Immature natural killer cell (primary cell): Measurements from ENCODE around the gene STUM. TPM values are rescaled to one million over a fixed set of nuclear protein-coding genes. Genes with fewer than 3 reads are reported as not detected.
A peak's percentile ranks its signal among the peaks of the same experiment; 100 is the strongest.

Source experiments
- DNase-seq, 3 donors: peaks; one replicate each; pipeline ENCODE4 v3.0.0; 2022; ENCODE audit warnings: mixed read lengths in 1 of 3
- H3K27ac Mint-ChIP-seq, 6 donors: one replicate each; pipeline ENCODE4 v1.8.0; 2020; ENCODE audit warnings: mixed read lengths in 6 of 6, mild to moderate bottlenecking in 5 of 6, inconsistent platforms in 4 of 6, moderate library complexity in 3 of 6
- H3K27me3 Mint-ChIP-seq, 3 donors: one replicate each; pipeline ENCODE4 v1.8.0; 2020 to 2021; ENCODE audit warnings: low read depth in 3 of 3, mild to moderate bottlenecking in 3 of 3, mixed read lengths in 3 of 3, moderate library complexity in 3 of 3, inconsistent platforms in 1 of 3
- H3K36me3 Mint-ChIP-seq, 3 donors: one replicate each; pipeline ENCODE4 v1.8.0; 2020; ENCODE audit warnings: mixed read lengths in 3 of 3, inconsistent platforms in 2 of 3, mild to moderate bottlenecking in 2 of 3
- H3K4me1 Mint-ChIP-seq, 2 donors: one replicate each; pipeline ENCODE4 v1.8.0; 2020; ENCODE audit warnings: inconsistent platforms in 2 of 2, mild to moderate bottlenecking in 2 of 2, mixed read lengths in 2 of 2, moderate library complexity in 1 of 2
- H3K4me3 Mint-ChIP-seq, 5 donors: one replicate each; pipeline ENCODE4 v1.8.0; 2020; ENCODE audit warnings: mild to moderate bottlenecking in 5 of 5, mixed read lengths in 5 of 5, inconsistent platforms in 3 of 5, moderate library complexity in 3 of 5
- H3K9me3 Mint-ChIP-seq, 6 donors: one replicate each; pipeline ENCODE4 v1.8.0; 2020; ENCODE audit warnings: mild to moderate bottlenecking in 6 of 6, mixed read lengths in 6 of 6, inconsistent platforms in 4 of 6, moderate library complexity in 3 of 6
- polyA plus RNA-seq, 3 donors: library from polyadenylated mRNA; unstranded; fragments of 300-500 nt; fragmentation: Illumina TruSeq; gene quantifications; one replicate each; pipeline ENCODE4 v1.2.3, GENCODE V29; 2021

STUM gene
- polyA plus RNA-seq, 3 donors from 2014 or later = not detected

GRCh38 chr1:226557424-226557823, 8.9 kb downstream of the STUM start:
- no peak for DNase-seq
- Mint-ChIP-seq H3K27me3 (peaks cover 0 to 10% (median 8%) of the 10 kb centered on the region in 3 donors), H3K36me3 (peaks cover 0 to 3% (median 0%) of the 10 kb centered on the region in 3 donors), H3K27ac (no peak overlapping the region), H3K4me3 (no peak overlapping the region), H3K9me3 (peaks cover 0 to 3% (median 0%) of the 10 kb centered on the region in 6 donors), H3K4me1 (no peaks in the 10 kb centered on the region)

- no peak for DNase-seq
- peaks cover 0 to 8% (median 3%) of the 10 kb centered on the region in 3 donors for H3K27me3 Mint-ChIP-seq
- H3K9me3 Mint-ChIP-seq = peaks cover 0 to 3% (median 0%) of the 10 kb centered on the region in 6 donors
- no peak overlapping the region for H3K4me3 Mint-ChIP-seq
- no peaks in the 10 kb centered on the region for H3K4me1 Mint-ChIP-seq
- H3K27ac Mint-ChIP-seq = no peak overlapping the region
- H3K36me3 Mint-ChIP-seq = no peaks in the 10 kb centered on the region
Measured at GRCh38 chr1:226558036-226558650, 9.6 kb downstream of the STUM start.

- no peak for DNase-seq
- peaks cover 0 to 7% (median 1%) of the 10 kb centered on the region in 3 donors for H3K27me3 Mint-ChIP-seq
Measured at GRCh38 chr1:226560243-226560642, 11.7 kb downstream of the STUM start.

GRCh38 chr1:226562989-226563388, 14.4 kb downstream of the STUM start:
- Mint-ChIP-seq H3K27ac (no peak overlapping the region), H3K4me3 (no peak overlapping the region), H3K4me1 (no peaks in the 10 kb centered on the region), H3K9me3 (no peaks in the 10 kb centered on the region), H3K36me3 (no peaks in the 10 kb centered on the region), H3K27me3 (peaks cover 2 to 7% (median 7%) of the 10 kb centered on the region in 3 donors)
- DNase-seq = no peak

More at GRCh38 chr1:226560243-226560642, 11.7 kb downstream of the STUM start:
- Mint-ChIP-seq H3K4me1 (no peaks in the 10 kb centered on the region), H3K4me3 (no peak overlapping the region), H3K9me3 (peaks cover 0 to 3% (median 0%) of the 10 kb centered on the region in 6 donors), H3K27ac (no peak overlapping the region), H3K36me3 (no peaks in the 10 kb centered on the region)

GRCh38 chr1:226563666-226564065, 15.1 kb downstream of the STUM start:
- no peaks in the 10 kb centered on the region for H3K9me3 Mint-ChIP-seq
- H3K36me3 Mint-ChIP-seq = no peaks in the 10 kb centered on the region
- no peak for DNase-seq
- H3K4me1 Mint-ChIP-seq = no peaks in the 10 kb centered on the region
- peaks cover 2 to 7% (median 7%) of the 10 kb centered on the region in 3 donors for H3K27me3 Mint-ChIP-seq
- H3K4me3 Mint-ChIP-seq = no peak overlapping the region
- no peak overlapping the region for H3K27ac Mint-ChIP-seq

GRCh38 chr1:226565476-226565875, 16.9 kb downstream of the STUM start:
- DNase-seq = no peak
- no peak overlapping the region for H3K4me3 Mint-ChIP-seq
- no peaks in the 10 kb centered on the region for H3K4me1 Mint-ChIP-seq
- H3K27ac Mint-ChIP-seq = no peak overlapping the region
- H3K36me3 Mint-ChIP-seq = no peaks in the 10 kb centered on the region
- peaks cover 5 to 7% (median 7%) of the 10 kb centered on the region in 3 donors for H3K27me3 Mint-ChIP-seq
- H3K9me3 Mint-ChIP-seq = no peaks in the 10 kb centered on the region

GRCh38 chr1:226566234-226566633, 17.7 kb downstream of the STUM start:
- no peaks in the 10 kb centered on the region for H3K4me1 Mint-ChIP-seq
- H3K4me3 Mint-ChIP-seq = no peak overlapping the region
- H3K9me3 Mint-ChIP-seq = no peaks in the 10 kb centered on the region
- H3K36me3 Mint-ChIP-seq = no peaks in the 10 kb centered on the region
- DNase-seq = no peak
- peaks cover 5 to 7% (median 6%) of the 10 kb centered on the region in 3 donors for H3K27me3 Mint-ChIP-seq
- no peak overlapping the region for H3K27ac Mint-ChIP-seq

GRCh38 chr1:226566760-226567159, 18.2 kb downstream of the STUM start:
- Mint-ChIP-seq H3K27ac (no peak overlapping the region), H3K9me3 (no peaks in the 10 kb centered on the region), H3K4me1 (no peaks in the 10 kb centered on the region), H3K27me3 (peaks cover 5 to 7% (median 7%) of the 10 kb centered on the region in 3 donors), H3K4me3 (no peak overlapping the region), H3K36me3 (no peaks in the 10 kb centered on the region)
- DNase-seq = no peak

- H3K4me1 Mint-ChIP-seq = no peaks in the 10 kb centered on the region
- H3K27ac Mint-ChIP-seq = no peak overlapping the region
- H3K27me3 Mint-ChIP-seq = peaks cover 5 to 7% (median 7%) of the 10 kb centered on the region in 3 donors
- no peak for DNase-seq
- no peaks in the 10 kb centered on the region for H3K36me3 Mint-ChIP-seq
- H3K4me3 Mint-ChIP-seq = no peak overlapping the region
- no peaks in the 10 kb centered on the region for H3K9me3 Mint-ChIP-seq
Measured at GRCh38 chr1:226568077-226568831, 19.7 kb downstream of the STUM start.

- H3K4me1 Mint-ChIP-seq = no peaks in the 10 kb centered on the region
- DNase-seq = no peak
- H3K9me3 Mint-ChIP-seq = no peaks in the 10 kb centered on the region
- no peak overlapping the region for H3K4me3 Mint-ChIP-seq
- H3K27me3 Mint-ChIP-seq = peaks cover 5 to 7% (median 7%) of the 10 kb centered on the region in 3 donors
- H3K36me3 Mint-ChIP-seq = no peaks in the 10 kb centered on the region
- H3K27ac Mint-ChIP-seq = no peak overlapping the region
Measured at GRCh38 chr1:226568975-226569741, 20.6 kb downstream of the STUM start.

- H3K4me3 Mint-ChIP-seq = no peak overlapping the region
- no peaks in the 10 kb centered on the region for H3K4me1 Mint-ChIP-seq
- H3K9me3 Mint-ChIP-seq = peaks cover 0 to 1% (median 0%) of the 10 kb centered on the region in 6 donors
- H3K27me3 Mint-ChIP-seq = peaks cover 3 to 7% (median 5%) of the 10 kb centered on the region in 3 donors
- DNase-seq = no peak
- H3K36me3 Mint-ChIP-seq = no peaks in the 10 kb centered on the region
- no peak overlapping the region for H3K27ac Mint-ChIP-seq
Measured at GRCh38 chr1:226569879-226570547, 21.4 kb downstream of the STUM start.

- H3K27ac Mint-ChIP-seq = peak overlapping the region in 2 of 6 donors; percentile 34 to 36
- no peak for DNase-seq
- peaks cover 3% of the 10 kb centered on the region in 3 donors for H3K27me3 Mint-ChIP-seq
- no peak overlapping the region for H3K4me3 Mint-ChIP-seq
- peaks cover 0 to 1% (median 0%) of the 10 kb centered on the region in 6 donors for H3K9me3 Mint-ChIP-seq
- no peaks in the 10 kb centered on the region for H3K36me3 Mint-ChIP-seq
- no peaks in the 10 kb centered on the region for H3K4me1 Mint-ChIP-seq
Measured at GRCh38 chr1:226571893-226572292, 23.3 kb downstream of the STUM start.

- H3K27ac Mint-ChIP-seq = no peak overlapping the region
- H3K4me3 Mint-ChIP-seq = no peak overlapping the region
- no peak for DNase-seq
- H3K4me1 Mint-ChIP-seq = no peaks in the 10 kb centered on the region
- peaks cover 3 to 4% (median 3%) of the 10 kb centered on the region in 3 donors for H3K27me3 Mint-ChIP-seq
- H3K36me3 Mint-ChIP-seq = no peaks in the 10 kb centered on the region
- peaks cover 0 to 1% (median 0%) of the 10 kb centered on the region in 6 donors for H3K9me3 Mint-ChIP-seq
Measured at GRCh38 chr1:226572325-226572726, 23.8 kb downstream of the STUM start.
